ENCODE data around the gene KLHDC7A.

KLHDC7A gene

GRCh38 chr1:18508084-18508483 lies 27.4 kb downstream of the KLHDC7A start:
- no peak for DNase-seq (ENCODE audit: low spot score)

- DNase-seq (ENCODE audit: low spot score) = no peak
Observed at GRCh38 chr1:18511149-18511873, 30.6 kb downstream of the KLHDC7A start.

GRCh38 chr1:18511874-18512150 lies 31.1 kb downstream of the KLHDC7A start:
- DNase-seq (ENCODE audit: low spot score) = no peak

GRCh38 chr1:18512883-18513282 lies 32.2 kb downstream of the KLHDC7A start:
- DNase-seq (ENCODE audit: low spot score) = no peak

- no peak for DNase-seq (ENCODE audit: low spot score)
Observed at GRCh38 chr1:18513995-18514394, 33.3 kb downstream of the KLHDC7A start.

- no peak for DNase-seq (ENCODE audit: low spot score)
Observed at GRCh38 chr1:18515120-18515667, 34.5 kb downstream of the KLHDC7A start.

GRCh38 chr1:18516473-18516872 lies 35.7 kb downstream of the KLHDC7A start:
- no peak for DNase-seq (ENCODE audit: low spot score)

GRCh38 chr1:18526436-18527275 lies 45.9 kb downstream of the KLHDC7A start:
- no peak for DNase-seq (ENCODE audit: low spot score)

GRCh38 chr1:18527514-18527913 lies 46.8 kb downstream of the KLHDC7A start:
- no peak for DNase-seq (ENCODE audit: low spot score)

- no peak for DNase-seq (ENCODE audit: low spot score)
Observed at GRCh38 chr1:18527921-18528320, 47.2 kb downstream of the KLHDC7A start.

GRCh38 chr1:18528616-18529015 lies 47.9 kb downstream of the KLHDC7A start:
- no peak for DNase-seq (ENCODE audit: low spot score)

GRCh38 chr1:18529714-18530113 lies 49.0 kb downstream of the KLHDC7A start:
- no peak for DNase-seq (ENCODE audit: low spot score)

- DNase-seq (ENCODE audit: low spot score) = no peak
Observed at GRCh38 chr1:18530587-18531502, 50.1 kb downstream of the KLHDC7A start.

GRCh38 chr1:18531503-18531845 lies 50.7 kb downstream of the KLHDC7A start:
- no peak for DNase-seq (ENCODE audit: low spot score)

GRCh38 chr1:18532390-18533170 lies 51.9 kb downstream of the KLHDC7A start:
- DNase-seq (ENCODE audit: low spot score) = no peak

- DNase-seq (ENCODE audit: low spot score) = no peak
Observed at GRCh38 chr1:18533259-18533658, 52.5 kb downstream of the KLHDC7A start.

- no peak for DNase-seq (ENCODE audit: low spot score)
Observed at GRCh38 chr1:18534810-18535205, 54.1 kb downstream of the KLHDC7A start.

Data from germinal center (tissue), 1 donor.